Effector memory CD4-positive, alpha-beta T cell (primary cell): ENCODE measurements around the gene PLEKHM3.
A peak's percentile ranks its signal among the peaks of the same experiment; 100 is the strongest.

ENCODE experiments used
- DNase-seq, 3 donors: peaks; one replicate each; pipeline ENCODE4 v3.0.0-alpha.2; 2020
- H3K27ac ChIP-seq: 2 replicates; pipeline ENCODE4 v1.7.0; 2013; ENCODE audit warnings: mild to moderate bottlenecking, low read length, moderate library complexity; ENCODE audit not compliant: insufficient read depth, poor library complexity, severe bottlenecking
- H3K27me3 ChIP-seq: replicated peaks from 2 replicates; pipeline ENCODE4 v1.7.0; 2013; ENCODE audit warnings: mild to moderate bottlenecking, low read length; ENCODE audit not compliant: insufficient read depth, control insufficient read depth, poor library complexity, severe bottlenecking
- H3K36me3 ChIP-seq: 2 replicates; pipeline ENCODE4 v1.7.0; 2013; ENCODE audit warnings: mild to moderate bottlenecking, low read length, moderate library complexity; ENCODE audit not compliant: control insufficient read depth, insufficient read depth
- H3K4me1 ChIP-seq: 2 replicates; pipeline ENCODE4 v1.7.0; 2013; ENCODE audit warnings: low read length, mild to moderate bottlenecking; ENCODE audit not compliant: control insufficient read depth, insufficient read depth, poor library complexity, severe bottlenecking
- H3K4me3 ChIP-seq: 2 replicates; pipeline ENCODE4 v1.7.0; 2013; ENCODE audit warnings: low read length, low read depth, mild to moderate bottlenecking; ENCODE audit not compliant: insufficient read depth, poor library complexity, severe bottlenecking
- H3K9me3 ChIP-seq: 2 replicates; pipeline ENCODE4 v1.7.0; 2013; ENCODE audit warnings: mild to moderate bottlenecking, low read length, moderate library complexity; ENCODE audit not compliant: control insufficient read depth
- total RNA-seq, 3 donors: gene quantifications; one replicate each; lab custom pipeline; 2026; lab: John Stamatoyannopoulos, UW

Gene PLEKHM3, protein sequence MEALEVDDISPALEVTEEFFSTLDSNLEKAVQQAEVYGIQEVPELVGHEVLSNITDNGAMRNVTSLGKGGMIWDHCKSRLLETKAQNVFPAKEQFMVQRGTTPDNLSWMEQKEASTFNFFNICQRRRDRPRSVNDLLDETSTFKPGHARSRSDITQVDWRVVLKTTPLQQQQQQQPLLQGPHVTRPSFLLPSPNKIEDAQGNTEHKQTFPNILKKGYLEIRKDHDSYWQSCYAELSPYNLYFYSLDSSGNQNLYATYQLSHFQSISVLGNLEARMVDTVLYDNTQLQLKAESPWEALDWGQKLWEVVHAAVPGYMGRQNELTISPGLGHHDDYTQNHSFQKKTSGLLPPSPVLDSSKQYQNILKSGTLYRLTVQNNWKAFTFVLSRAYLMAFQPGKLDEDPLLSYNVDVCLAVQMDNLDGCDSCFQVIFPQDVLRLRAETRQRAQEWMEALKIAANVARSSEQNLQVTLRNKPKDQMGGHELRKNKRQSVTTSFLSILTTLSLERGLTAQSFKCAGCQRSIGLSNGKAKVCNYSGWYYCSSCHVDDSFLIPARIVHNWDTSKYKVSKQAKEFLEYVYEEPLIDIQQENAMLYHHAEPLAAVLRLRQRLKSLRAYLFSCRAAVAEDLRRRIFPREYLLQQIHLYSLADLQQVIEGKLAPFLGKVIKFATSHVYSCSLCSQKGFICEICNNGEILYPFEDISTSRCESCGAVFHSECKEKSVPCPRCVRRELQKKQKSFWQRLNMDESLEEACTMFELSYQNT
- total RNA-seq = 22.0 to 38.7 (median 23.2) reads per million in 3 donors

DNA sequence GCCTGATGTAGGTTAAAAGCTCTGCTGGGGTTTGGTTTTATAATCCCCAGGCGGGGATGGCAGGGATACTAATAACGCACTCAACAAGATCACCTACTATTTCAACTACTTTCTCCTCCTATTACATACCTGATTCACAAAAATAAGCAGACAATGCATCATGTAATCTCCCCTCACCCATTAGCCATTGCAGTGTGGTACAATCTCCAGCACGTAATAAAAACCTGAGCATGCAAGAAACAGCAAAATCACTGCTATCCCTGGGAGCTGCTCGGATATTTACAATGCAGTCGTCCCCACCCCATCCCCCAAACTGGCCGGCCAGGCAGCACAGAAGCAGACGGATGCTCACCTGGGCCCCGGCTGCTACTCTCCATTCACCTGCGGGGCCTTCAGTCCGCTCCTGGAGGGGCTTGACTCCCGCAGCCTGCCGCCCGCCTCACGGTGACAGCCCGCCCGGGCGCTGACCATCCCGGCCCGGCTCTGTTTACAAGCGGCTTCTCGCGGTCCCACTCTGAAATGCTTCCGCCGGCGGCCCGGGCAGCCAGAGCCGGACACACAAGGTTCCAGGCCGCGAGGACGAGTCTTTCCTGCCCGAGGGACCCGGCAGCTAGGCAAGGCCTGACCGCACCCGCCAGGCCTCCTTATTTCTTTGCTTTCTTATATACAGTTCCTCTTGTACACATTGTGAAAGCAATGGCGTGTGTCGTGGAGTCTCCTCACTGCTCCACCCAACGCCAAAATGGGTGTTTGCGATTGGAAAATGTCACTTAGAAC, at the start of gene PLEKHM3:
Gene PLEKHM3, minus strand, starts transcription at position 491 of the 777 bp plus-strand sequence. CDS start 23,888 bp downstream, outside the sequence.
- Histone ChIP-seq H3K27ac (peak within 1 kb of the TSS; percentile 44), H3K4me1 (no peaks in the 10 kb centered on the region), H3K36me3 (no peaks in the 10 kb centered on the region), H3K9me3 (no peaks in the 10 kb centered on the region), H3K4me3 (peak within 1 kb of the TSS; percentile 74), H3K27me3 (no peaks in the 10 kb centered on the region)
- DNase-seq = peak; percentile 29 to 46 (median 39)

DNA sequence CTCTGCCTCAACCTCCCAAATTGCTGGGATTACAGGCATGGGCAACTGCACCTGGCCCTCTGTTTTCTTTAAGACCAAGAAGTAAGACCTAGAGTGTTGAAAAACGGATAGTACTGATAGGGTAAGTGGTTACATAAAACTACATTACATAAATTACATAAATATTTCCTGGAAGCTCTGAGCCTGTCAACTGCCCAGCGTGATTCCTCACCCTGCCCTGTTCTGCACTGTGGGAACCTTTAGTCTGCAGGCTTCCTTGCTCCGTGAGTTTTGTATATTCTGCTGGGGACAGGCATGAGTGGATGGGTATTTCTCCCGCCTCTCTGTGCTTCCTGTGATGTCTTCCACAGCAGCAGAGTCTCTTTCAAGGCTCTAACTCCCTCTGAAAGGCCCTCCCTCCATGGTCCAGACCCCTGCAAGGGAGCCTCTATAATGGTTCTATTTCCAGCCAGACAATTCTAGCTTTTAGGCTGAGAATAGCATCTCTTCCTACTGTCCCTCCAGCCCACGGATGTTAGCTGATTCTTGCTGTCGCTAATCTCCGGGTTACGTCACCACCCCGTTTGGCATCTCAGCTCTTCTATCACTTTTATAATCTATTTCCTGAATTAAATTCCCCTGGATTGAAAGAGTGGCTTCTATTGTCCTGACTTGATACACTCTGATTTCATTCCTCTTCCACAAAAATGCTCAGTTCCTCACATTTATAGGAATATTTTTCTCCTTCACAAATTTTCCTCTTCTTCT, 49.5 kb upstream of the PLEKHM3 start:
- Histone ChIP-seq H3K9me3 (no peaks in the 10 kb centered on the region), H3K27me3 (peaks cover 3% of the 10 kb centered on the region), H3K4me1 (no peaks in the 10 kb centered on the region), H3K36me3 (no peaks in the 10 kb centered on the region), H3K4me3 (no peak overlapping the region), H3K27ac (no peak overlapping the region)
- no peak for DNase-seq

DNA sequence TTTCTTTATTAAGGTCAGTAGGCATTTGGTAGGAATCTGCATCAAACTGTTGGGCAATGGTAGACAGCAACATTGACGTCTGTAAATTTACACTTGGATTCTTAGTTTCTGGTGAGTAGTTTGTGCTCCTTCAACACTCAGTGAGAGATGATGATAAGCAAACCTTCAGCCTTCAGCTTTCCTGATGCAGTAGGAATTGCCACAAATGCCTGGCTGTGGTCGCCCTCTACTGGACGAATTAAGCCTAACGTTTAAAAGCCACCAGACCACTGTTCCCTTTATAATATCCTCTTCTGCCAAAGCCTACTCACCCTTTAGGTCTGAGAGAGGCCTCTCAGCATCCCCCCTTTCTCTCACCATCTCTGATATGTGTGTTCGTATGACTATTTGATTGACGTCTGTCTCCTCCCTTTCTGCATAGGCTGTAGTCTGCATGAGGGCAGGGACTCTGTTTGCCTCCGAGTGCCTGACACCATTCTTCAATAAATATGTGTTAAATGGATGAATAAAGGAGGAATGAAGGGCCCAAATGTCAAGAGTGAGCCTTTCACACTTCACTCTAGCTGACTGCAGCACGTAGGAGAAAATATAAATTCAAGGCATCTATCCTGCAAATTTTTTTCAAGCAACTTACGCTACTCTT, 47.0 kb upstream of the PLEKHM3 start:
- no peaks in the 10 kb centered on the region for H3K9me3 ChIP-seq
- DNase-seq = peak in 2 of 3 donors; percentile 1 to 36
- no peak overlapping the region for H3K27ac ChIP-seq

DNA sequence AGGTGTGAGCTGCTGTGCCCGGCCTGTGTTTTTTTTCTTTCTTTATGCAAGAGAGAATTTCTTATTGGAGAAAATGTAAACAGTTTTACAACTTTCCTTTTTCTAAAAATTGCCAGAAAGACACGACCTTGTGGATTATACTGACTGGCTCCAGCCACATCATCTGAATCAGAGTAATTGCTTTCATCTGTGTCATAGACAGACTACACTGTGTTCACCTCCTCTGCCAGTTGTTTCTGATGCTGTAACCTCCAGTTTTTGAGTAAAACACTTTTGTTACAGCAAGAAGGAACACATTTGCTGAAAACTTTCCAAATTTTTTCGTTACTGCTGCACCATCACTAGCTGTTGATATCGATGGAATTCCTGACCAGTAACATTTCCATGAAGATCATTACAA, 43.9 kb upstream of the PLEKHM3 start:
- DNase-seq = no peak
- Histone ChIP-seq H3K27me3 (no peaks in the 10 kb centered on the region), H3K4me1 (no peaks in the 10 kb centered on the region), H3K9me3 (no peaks in the 10 kb centered on the region), H3K27ac (no peak overlapping the region), H3K4me3 (no peak overlapping the region), H3K36me3 (no peaks in the 10 kb centered on the region)

More for the DNA sequence above, 47.0 kb upstream of the PLEKHM3 start:
- Histone ChIP-seq H3K4me3 (no peak overlapping the region), H3K36me3 (no peaks in the 10 kb centered on the region), H3K27me3 (peaks cover 3% of the 10 kb centered on the region), H3K4me1 (no peaks in the 10 kb centered on the region)

DNA sequence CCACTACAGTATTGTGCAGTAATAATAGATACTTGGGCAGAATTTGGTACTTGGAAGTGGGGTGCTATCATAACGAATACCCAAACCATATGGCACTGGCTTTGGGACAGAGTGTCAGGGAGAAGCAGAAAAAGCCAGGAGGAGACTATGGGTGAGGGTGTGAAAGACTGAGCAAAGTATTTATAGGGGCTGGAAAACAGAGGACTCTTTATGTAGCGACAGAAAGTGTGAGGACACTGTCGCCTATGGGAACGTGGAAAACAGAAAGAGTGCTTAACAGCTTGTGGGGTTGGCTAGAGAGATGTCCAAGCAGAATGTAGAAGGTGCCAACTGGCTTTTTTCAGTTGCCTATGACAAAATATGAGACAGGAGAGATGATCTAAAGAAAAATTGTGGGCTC, 40.7 kb upstream of the PLEKHM3 start:
- Histone ChIP-seq H3K4me3 (no peak overlapping the region), H3K36me3 (no peaks in the 10 kb centered on the region), H3K27me3 (no peaks in the 10 kb centered on the region), H3K9me3 (no peaks in the 10 kb centered on the region), H3K27ac (no peak overlapping the region), H3K4me1 (no peaks in the 10 kb centered on the region)
- no peak for DNase-seq

DNA sequence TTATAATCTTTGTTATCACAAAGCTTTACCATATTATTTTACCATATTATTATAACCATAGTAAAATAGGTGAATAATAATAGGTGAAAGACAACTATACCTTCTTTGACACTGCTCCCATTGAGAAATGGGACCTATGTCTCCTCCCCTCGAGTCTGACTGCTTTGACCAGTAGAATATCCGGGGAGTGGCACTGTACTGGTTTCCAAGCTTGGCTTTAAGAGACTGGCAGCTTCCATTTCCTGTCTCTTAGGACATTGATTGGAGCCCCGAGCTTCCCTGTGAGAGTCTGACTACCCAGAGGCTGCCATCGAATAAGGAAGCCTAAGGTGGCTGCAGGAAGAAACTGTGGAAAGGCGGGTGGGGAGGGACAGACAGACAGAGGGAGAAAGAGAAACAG, 40.1 kb upstream of the PLEKHM3 start:
- no peak overlapping the region for H3K4me3 ChIP-seq
- no peaks in the 10 kb centered on the region for H3K27me3 ChIP-seq
- H3K9me3 ChIP-seq = no peaks in the 10 kb centered on the region
- DNase-seq = no peak
- H3K27ac ChIP-seq = no peak overlapping the region
- H3K36me3 ChIP-seq = no peaks in the 10 kb centered on the region
- H3K4me1 ChIP-seq = no peaks in the 10 kb centered on the region

DNA sequence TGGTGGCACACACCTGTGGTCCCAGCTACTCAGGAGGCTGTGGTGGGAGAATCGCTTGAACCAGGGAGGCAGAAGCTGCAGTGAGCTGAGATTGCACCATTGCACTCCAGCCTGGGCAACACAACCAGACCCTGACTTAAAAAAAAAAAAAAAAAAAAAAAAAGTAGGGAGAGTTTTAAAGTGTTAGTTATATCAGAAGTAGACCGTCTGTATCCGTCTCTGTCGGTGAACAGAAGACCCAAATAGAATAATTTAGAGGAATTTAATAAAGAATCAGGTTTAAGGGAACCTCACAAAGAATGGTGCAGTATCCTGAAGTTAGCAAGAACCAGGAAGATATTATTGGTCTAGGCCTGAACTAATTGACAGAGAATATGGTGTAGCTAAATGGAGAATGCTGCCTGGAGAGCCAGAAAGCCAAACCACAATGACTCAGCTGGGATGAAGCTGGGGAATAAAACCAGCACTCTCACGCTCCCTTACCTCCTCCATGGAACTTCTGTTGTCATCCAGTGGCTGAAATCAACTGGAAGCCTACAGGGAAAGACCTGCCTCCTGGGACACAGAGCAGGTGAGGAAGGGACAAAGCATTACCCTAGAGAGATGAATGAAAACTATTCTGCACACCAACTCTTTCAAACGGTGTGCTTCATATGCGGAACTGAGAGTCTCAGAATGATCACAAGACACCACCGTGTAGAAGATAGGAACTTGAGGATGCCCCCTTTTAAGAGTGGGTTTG, 39.1 kb upstream of the PLEKHM3 start:
- Histone ChIP-seq H3K27ac (no peak overlapping the region), H3K9me3 (no peaks in the 10 kb centered on the region), H3K4me3 (no peak overlapping the region), H3K4me1 (no peaks in the 10 kb centered on the region), H3K27me3 (no peaks in the 10 kb centered on the region), H3K36me3 (no peaks in the 10 kb centered on the region)
- DNase-seq = no peak

DNA sequence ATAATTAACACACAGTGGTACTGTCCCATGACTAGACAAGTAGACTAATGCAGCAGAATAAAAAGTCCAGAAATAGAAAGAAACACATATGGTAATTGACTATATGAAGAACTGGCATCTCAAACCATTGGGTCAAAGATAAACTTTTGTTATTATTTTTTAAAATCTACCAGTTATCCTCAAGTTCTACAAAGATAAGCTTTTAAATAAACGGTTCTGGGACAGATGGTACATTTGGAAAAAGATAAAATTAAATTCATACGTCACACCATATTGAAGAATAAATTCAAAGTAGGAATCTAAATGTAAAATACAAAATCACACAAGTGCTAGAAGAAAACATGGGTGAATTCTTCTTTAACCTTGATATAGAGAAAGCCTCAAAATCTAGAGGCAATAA, 37.6 kb upstream of the PLEKHM3 start:
- DNase-seq = no peak
- Histone ChIP-seq H3K4me1 (no peaks in the 10 kb centered on the region), H3K36me3 (no peaks in the 10 kb centered on the region), H3K27ac (no peak overlapping the region), H3K9me3 (no peaks in the 10 kb centered on the region), H3K4me3 (no peak overlapping the region), H3K27me3 (no peaks in the 10 kb centered on the region)
